GM18858 (cell line): ENCODE measurements around the gene ABCB6.
A peak's percentile ranks its signal among the peaks of the same experiment; 100 is the strongest.

ENCODE experiments used
- ATAC-seq: cut with Tn5 transposase; IDR thresholded peaks from one replicate; pipeline ENCODE4 v1.9.1; 2021; ENCODE audit not compliant: unreplicated experiment

The ABCB6 gene

DNA sequence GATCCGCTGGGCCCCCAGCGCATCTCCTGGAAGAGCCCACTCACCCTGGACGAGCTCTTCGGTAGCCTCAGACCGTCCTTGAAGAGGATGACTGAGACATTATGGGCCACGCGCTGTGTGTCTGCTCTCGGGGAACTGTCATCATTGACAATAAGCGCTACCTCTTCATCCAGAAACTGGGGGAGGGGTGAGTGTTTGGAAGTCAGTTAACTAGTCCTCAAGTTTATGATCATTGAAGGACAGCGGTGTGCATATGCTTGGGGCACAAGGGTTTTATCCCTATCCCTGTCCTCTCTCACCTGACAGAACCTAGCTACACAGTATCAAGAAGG is 27.1 kb upstream of the ABCB6 start:
- no peak for ATAC-seq

DNA sequence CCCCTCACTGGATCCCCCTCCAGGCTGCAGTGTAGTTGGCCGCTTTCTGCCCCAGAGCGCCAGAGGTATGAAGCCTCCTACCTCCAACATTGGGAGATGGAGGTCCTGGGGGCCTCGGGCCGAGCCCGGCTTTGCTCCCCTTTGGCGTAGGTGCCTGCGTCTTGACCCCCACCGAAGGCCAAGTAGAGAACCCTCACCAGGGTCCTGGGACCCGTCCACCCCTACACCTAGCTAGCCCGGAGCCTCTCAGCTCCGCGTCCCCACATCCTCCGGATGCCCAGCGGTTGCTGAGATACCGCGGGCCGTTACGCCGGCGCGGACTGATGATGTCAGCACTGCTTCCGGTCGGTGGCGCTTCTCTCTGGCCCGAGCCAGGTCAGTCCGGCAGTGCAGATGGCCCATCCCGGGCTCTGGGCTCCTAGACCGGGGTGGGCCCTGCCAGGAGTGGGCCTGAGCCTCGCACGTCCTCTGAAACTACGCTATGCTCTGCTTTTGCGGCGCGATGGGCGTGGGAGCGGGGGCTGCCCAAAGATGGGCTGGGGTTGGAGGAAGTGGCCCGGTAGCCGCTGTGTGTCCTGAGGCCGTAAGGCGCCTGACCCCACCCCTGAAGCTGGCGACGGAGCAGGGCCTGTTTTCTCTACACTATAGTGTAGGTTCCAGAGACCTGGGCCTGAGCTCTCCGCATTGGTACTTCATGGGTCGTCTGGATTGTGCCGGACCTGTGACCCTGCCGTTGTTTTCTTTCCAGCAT is 26.6 kb upstream of the ABCB6 start, which contains the start of the genes GLB1L and STK16:
Gene GLB1L, minus strand, starts transcription at position 297 of the 751 bp plus-strand sequence. CDS start 1,871 bp downstream, outside the sequence.
Gene STK16, plus strand, starts transcription at position 332 of the 751 bp plus-strand sequence. CDS start 521 bp downstream, outside the sequence.
- peak; percentile 66 for ATAC-seq

DNA sequence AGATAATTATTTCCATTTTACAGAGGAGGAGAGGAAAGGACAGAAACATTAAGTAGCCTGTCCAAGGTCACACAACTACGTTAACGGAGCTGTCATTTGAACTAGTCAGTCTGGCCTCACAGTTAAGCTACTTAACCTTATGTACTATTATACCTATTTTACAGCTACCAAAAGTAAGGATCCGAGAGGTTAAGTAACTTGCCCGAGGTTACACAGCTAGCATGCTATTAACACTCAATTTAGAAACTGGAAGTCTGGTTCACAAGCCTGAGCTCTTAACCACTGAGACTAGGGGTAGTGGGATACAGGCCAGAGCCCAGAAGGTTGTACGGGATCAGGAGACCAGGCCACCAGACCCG is 26.0 kb upstream of the ABCB6 start:
- ATAC-seq: no peak

DNA sequence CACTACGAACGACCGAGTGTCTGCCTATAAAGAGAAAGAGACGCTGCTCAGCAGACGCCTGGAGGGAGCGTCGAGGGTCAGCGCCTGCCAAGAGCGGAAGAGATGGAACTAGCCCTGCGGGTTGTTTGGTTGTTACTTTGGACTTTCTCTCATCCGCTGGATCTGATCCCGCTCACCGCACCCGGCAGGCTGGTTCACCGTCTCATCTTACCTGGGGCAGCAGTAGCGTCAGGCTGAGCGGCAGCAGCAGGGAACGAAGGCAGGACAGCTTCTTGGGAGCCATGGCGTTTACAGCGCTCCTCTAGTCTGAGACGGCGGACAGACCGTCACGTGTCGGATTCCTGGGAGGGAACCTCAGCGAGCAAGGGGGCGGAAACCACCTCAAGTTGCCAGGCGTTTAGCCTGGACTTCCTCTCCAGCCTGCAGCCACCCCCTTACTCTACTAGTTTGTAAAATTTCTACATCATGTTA is 24.6 kb upstream of the ABCB6 start:
- no peak for ATAC-seq

DNA sequence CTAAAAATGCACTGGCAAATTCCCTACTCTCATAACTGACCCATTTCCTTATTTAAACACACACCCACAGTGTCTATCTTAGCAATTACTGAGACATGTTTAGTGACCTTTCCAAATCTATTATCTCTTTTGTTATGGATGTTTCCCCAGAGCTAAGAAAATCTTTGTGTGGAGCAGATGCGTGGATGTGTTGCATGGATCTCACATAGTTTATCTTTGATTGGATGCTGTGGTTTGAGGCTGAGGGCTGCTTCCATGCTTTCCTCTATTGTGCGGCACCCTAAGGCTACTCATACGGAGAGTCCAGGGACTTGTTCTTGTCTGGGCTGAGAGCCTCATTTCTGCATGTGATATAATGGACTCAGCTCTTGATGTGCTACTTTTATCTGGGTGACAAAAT is 15.6 kb upstream of the ABCB6 start:
- no peak for ATAC-seq

DNA sequence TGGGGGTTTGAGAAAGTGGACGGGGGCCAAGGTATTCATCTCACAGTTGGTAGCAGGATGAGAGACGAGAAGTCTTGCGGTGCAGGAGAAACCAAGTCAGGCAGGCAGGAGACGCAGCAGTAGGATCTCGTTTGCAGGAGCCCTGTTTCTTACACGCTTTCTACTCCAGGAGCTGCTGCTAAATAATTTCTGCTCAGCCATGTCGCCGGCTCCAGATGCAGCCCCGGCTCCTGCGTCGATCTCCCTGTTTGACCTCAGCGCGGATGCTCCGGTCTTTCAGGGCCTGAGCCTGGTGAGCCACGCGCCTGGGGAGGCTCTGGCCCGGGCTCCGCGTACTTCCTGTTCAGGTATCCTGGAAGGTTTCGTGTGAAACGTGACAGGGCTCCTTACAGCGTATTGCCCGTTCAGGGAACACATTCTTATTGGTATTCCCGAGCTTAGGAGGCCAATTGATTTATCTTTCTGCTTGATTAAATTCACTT is 11.3 kb upstream of the ABCB6 start:
- no peak for ATAC-seq

DNA sequence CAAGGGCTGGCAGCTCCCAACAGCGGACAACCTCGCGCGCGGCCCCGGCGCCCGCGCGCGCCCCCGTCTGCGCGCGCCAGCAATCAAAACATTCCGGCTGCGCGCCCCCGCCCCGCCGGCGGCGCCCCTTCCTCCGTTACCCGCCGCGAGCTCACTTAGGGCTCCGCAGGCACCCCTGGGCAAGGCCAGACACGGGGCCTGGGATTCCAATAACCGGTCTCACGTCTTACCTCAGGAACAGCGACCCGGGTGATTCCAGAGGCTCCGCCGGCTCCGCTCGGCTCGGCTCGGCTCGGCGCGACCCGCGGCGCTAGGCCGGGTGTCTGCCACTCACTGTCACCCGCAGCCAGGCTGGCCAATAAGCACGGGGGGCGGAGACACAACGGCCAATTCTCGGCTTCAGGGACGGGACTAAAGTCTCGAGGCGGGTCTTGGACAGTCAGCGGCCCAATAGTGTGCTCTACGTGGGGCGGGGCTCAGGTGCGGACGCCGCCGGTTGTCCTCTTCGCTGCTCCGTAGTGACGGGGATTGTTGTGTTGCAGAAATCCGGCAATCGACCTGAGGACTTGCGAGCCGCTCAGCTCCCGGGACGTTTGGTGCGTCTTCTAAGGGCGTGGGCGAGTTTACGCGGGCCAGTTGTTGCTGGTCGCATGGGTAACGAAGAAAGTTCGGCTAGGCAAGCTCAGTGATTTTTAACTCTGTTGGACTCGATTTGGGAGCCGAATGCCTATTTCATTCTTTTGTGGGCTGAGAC is 10.7 kb upstream of the ABCB6 start, which contains the start of the genes ANKZF1 and ATG9A:
Gene ANKZF1, plus strand, starts transcription at position 502 of the 754 bp plus-strand sequence. CDS start 452 bp downstream, outside the sequence.
Gene ATG9A, minus strand, starts transcription at position 332 of the 754 bp plus-strand sequence. CDS start 1,612 bp downstream, outside the sequence.
- ATAC-seq: peak; percentile 83

DNA sequence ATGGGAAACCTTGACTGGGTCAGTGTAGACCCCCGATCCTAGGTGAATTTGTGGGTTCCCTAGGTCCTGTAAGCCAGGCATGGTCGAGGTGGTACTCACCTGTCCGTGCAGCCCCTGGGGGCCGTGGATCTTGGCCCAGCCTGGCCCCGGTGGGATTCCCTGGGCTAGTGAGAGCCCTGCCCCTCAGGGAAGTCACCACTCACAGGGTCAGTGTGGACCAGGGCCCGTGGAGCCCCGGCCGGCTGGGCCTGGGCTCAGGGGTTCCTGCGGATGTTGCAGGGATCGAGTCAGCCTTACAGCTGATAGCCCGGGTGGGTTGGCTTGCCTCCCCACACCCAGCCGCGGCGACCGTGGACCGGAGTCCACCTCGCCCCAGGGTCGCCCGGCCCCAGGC is 10.2 kb upstream of the ABCB6 start:
- ATAC-seq: peak; percentile 8

DNA sequence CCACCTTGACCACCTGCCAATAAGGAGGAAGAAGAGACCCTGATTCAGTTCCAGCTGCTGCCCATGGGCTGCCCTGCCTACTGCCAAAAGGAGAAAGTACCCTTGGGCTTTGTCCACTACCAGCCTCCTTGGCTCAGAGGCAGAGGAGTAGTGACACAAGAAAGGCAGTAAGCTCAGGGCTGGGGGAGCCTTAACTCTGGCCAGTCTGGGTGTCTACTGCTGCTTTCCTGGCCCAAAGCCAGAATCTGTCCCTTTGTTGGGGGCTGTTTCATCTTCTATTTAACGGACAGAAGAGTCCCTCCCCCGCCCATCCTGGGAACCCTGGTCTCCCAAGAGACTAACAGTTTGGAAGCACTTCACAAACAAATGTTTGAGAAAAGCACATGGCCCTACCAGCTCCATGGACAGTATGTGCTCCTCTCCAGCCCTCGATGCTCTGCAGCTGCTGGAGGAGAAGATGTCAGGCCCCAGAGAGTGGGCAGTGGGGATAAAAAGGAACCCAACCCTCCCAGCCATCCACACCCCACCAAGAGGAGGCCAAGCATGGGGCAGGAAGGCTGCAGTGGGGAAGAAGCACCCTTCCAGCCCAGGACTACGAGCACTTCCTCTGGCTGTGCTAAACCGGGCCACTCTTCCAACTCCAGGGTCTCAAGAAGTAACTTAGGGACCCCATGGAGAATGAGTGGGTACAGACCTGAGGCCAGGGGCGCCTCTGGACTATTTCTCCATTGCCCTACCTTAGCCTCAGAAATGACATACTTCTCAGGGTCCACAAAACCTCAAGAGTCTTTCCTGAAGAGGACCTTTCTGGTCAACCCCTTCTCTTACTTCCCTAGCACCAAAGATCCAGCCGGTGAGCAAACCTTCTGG is 9.5 kb upstream of the ABCB6 start:
- ATAC-seq: no peak

DNA sequence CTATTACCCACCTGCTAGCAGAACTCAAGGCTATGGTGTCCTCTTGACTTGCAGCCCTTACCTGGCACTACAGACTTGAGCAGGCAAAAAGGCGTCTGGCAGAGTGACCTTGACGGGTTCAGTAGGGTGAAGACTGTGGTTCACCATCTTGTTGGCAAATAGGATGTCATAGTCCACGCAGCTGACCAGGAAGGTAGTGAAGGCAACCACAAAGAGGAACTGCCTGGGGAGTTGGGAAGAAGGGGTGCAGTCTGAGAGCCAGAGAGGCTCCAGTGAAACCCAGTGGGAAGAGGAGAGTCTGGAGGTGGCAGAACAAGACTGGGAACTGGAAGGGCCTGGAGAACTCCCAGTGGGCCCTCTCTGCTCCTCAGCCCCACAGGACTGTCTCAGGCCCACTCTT is 6.6 kb upstream of the ABCB6 start:
- ATAC-seq: no peak

DNA sequence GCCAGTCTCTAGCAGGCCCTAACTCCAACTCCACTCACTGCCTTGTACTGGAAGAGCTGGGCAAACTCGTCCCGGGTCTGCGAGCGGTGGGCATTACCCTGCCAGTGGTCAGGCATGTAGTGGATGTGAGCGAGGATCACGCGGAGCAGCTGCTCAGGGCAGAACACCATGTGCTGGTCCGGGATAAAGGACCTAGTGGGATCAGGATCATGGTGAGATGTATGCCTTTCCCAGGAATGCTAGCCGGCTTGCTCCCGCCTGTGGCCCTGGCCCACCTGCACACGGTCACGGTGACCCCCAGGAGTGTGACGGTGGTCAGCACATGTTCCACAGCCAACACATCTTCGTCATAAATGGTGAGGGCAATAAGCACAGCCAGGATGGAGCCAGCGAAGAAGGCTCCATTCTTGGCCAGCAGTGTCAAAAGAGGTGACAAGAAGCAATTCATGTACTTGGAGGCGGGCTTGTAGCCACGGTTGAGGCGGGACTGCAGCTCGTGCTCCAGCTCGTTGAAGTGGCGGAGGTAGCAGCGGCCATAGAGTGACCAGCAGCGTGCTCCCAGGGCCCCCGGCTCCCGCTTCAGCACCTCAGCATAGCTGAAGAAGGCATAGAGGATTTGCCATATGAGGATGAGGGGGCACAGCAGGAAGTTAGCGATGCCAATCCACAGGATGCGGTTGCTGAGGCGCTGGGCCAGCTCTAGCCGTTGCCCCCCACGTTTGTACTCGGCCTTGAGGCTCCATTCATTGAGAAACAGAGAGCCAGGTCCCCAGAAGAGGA is 5.3 kb upstream of the ABCB6 start:
- no peak for ATAC-seq

DNA sequence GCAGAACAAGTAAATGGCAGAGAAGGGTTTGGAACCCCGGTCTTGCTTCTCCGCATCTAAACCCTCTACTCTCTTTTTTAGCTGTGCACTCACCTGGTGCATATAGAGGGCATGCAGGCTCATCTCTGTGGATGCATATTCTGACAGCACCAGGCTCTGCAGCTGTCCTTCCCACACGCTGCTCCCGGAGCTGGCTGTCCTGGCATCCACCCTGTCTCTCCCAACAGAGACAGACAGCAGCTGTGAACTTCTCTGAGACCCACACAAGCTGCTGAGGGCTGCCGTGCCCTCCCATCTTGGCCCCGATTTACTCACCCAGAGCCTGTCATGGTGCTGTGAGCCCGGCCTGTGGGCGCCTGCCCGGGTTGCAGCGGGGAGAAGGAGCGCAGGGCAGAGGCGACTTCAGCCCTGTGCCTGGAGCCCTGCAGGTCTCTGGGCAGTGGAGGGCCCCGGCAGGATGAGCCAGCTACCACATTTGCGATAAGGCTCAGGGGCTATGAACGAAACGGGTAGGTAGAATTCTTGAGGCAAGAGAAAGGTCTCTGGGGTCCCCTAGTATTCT is 3.3 kb upstream of the ABCB6 start:
- no peak for ATAC-seq

DNA sequence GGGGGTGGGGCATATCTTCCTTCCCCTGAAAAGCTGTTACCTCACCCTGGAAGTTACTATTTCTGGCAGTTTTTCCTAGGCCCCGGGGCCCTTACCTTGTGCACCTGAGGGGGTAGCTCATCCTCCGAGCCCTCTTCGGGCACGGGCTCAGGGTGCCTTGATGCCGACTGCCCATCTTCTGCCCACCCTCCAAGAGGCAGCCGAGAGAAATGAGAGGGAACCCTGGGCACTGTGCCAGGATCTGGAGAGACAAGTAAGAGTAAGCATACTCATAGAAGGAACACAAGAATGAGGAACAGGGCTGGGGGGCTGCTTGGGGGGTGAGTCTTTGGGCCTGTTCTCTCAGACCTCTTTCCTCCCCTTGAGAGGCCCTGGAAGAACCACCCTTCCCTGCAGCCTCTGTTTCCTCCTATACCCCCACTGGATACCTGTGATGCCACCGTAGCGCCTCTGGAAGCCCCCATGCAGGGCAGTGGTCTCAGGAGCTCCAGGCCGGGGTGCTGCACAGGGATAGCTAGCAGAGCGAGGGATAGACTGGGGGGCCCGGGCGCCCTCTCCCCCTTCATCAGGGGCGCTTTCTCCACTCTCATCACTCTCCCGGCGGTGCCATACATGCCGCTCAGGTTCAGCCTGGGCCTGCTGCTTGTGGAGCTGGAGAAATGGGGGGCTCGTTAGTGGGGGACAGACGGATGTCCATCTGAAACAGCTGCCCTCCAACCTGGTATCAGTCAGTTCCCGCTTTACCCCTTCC is 2.1 kb upstream of the ABCB6 start:
- no peak for ATAC-seq

DNA sequence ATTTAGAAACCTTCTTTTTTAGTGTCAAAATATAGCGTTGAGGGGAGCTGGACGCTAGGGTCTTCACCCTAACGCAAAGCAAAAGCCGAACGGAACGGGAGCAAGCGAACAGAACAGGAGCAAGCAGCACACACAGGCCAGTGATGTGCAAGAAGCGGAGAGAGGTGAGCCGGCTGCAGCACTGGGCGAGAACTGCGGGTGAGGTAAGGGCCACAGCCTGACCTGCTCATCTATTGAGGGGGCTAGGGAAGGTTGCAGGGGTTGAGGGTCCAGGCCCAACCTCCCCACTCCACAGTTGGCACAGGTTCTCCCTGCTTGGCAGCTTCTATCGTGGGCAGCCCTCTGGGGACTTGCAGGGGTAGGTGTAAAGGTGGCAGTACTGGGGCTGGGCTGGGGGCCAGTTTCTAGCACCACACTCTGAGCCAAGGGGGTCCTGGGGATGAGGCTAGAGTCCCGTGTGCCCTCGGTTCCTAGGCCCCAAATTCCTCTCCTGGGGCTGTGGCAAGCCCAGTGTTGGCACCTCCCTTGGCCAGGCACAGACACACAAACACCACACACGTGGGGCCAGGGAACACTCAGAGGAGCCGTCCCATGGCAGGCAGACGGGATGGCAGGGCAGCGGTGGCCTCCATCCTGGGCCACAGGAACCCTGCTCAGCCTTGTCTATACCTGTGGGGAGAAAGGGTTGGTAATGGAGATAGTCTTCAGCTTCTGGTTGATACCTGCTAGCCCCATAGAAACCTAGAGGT is 1.2 kb upstream of the ABCB6 start:
- no peak for ATAC-seq

DNA sequence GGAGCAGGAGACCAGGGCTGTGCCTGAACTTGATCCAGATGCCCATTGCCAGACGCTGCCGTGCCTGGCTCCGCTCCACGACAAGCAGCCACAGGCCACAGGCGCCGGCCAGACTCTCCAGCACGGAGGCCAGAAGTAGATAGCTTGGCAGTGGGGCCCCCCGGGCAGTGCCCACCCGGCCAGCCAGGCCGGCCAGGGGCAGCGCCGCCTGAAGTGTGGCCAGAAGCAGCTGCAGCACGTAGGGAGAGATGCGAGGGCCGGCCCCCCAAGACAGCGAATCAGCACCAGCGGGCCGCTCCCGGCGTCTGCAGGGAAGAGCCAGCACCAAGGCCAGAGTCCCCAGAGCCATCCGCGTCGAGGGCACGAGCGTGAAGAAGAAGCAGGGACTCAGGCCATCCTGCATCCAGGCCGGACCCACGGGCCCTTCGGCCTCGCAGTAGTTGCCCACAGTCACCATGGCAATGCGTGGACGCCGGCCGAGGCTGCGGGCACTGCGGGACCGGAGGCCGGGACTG is 484 bp downstream of the ABCB6 start:
- ATAC-seq: peak; percentile 19

DNA sequence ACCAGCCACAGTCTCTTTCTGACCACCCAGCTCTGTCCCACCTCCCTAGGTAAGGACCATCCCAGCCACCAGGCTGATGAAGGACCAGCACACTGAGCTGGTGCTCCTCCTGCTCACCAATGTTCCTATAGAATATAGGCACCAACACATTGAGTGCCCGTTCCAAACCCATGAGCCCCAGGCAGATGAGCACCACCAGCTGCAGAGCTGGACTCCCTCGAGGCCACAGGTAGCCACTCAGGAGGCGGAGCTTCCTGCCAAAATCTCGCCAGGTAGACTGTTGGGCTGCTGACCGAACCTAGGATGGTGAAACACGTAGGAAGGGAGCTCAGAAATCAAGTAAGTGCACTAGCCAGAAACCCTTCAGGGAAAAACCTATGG is 2.2 kb downstream of the ABCB6 start:
- ATAC-seq: no peak

DNA sequence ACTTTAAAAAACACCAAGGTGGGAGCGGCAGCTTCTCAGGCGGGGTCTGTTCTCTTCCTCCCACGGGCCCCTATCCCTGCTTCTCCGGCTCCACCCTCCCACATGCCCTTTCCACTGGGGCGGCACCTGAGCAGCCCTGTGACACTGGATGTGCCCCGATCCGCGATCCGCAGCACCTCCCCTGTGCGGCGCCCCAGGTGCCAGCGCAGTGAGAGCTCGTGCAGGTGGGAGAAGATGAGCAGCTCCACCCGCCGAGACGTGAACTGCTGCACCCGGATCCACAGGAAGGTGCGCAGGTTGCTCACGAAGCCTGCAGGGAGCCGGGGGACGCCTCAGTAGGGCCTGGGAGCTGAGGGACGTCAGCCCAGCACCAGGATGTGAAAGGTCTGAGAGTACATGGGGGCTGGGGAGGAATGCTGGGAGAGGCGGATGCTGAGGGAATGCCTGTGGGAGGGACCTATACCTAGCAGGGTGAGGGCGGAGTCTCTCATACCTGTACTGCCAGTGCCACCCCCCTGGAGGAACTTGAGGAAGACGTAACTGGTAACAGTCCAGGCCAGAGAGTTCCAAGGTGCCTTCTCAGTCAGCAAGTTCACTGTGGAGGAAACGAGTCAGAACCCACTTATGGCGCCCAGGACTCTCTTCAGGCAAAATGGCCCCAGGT is 2.8 kb downstream of the ABCB6 start:
- no peak for ATAC-seq

DNA sequence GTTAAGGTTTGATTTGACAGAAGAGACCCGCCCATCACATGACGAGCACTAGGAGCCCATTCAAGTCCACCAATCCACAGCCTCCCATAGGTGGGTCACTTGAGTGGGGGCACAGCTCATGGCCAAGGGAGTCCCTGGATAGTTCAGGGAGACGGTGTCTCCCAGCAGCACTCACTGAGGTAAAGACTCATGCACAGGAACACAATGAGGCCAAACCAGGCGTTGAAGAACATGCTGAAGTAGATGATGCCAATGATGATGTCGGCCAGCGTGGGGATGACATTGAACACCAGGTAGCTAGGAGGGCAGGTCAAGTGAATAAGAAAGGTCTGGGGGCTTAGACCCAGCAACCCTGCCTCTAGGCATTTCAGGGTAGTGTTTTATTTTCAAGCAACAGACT is 4.0 kb downstream of the ABCB6 start:
- no peak for ATAC-seq
